Measurements from ENCODE around the gene GSDME.
"Not testable (repeated sequence)": the region's sequence is repeated elsewhere in the genome, so short reads cannot be mapped to it uniquely, and the experiment has no call there.

The GSDME gene

GRCh38 chr7:24750441-24751055 is 6.7 kb downstream of the GSDME start:
- no peak overlapping the region for H3K4me3 ChIP-seq (ENCODE audit: low read length)
- no peak for DNase-seq (ENCODE audit: low read depth, low spot score)

- H3K4me3 ChIP-seq (ENCODE audit: low read length) = no peak overlapping the region
- DNase-seq (ENCODE audit: low read depth, low spot score) = no peak
These were observed 8.7 kb downstream of the GSDME start for GRCh38 chr7:24748521-24748920.

DNA sequence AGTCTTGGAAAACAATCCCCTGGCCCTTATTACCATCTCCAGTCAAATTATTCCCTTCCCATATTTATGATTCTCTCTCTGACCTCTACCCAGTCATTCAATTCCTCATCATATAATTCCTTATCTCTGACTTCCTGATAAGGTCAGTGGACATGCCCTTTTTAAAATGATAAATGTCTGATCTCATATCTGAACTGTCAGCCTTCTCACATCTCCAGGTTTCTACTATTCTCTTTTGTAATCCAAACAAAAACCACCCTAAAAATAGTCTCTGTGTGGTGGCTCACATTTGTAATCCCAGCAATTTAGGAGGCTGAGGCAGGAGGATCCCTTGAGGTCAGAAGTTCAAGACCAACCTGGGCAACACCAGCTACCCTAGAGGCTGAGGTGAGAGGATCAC is 11.9 kb downstream of the GSDME start:
- no peak for DNase-seq (ENCODE audit: low read depth, low spot score)
- H3K4me3 ChIP-seq (ENCODE audit: low read length) = no peak overlapping the region

DNA sequence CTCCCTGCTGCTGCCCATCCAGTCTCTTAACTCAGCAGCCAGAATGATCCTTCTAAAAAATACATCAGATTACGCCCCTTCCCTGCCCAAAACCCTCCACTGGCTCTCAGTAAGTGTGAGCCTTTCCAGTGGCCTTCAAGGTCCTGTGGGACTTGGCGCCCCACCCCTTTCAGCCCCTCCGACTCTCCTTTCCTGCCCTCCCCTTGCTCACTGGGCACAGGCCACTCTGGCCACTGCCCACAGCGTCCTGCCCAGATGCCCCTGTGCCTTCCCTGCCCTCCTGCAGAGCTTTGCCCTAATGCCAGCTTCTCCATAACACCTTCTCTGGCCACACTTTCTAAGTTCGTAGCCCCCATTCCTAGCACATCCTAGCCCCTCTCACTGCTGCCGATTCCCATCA is 13.8 kb downstream of the GSDME start:
- H3K4me3 ChIP-seq (ENCODE audit: low read length) = no peak overlapping the region
- DNase-seq (ENCODE audit: low read depth, low spot score) = no peak

- no peak for DNase-seq (ENCODE audit: low read depth, low spot score)
- H3K4me3 ChIP-seq (ENCODE audit: low read length) = no peak overlapping the region
These were observed 14.6 kb downstream of the GSDME start for GRCh38 chr7:24742506-24743162.

- no peak for DNase-seq (ENCODE audit: low read depth, low spot score)
- no peak overlapping the region for H3K4me3 ChIP-seq (ENCODE audit: low read length)
These were observed 15.4 kb downstream of the GSDME start for GRCh38 chr7:24741679-24742505.

DNA sequence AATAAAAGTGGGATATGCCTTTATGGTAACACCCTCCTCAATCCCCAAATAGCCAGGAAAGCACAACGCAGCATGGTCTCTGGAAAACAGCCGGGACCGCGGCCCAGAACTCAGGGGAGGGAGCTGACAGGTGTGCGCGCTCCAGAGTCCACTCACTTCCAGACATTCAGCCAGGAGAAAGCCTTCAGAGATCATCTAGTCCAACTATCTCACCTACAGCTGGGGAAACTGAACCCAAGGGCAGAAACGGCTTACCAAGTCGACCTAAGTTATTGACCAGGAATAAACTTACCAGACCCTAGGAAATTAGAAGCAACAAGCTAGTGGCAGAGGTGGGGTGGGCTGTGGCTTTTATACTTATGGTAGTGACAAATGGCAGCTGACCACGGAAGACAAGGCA is 16.4 kb downstream of the GSDME start:
- no peak for DNase-seq (ENCODE audit: low read depth, low spot score)
- H3K4me3 ChIP-seq (ENCODE audit: low read length) = no peak overlapping the region

GRCh38 chr7:24739306-24739705 is 18.0 kb downstream of the GSDME start:
- H3K4me3 ChIP-seq (ENCODE audit: low read length) = no peak overlapping the region
- no peak for DNase-seq (ENCODE audit: low read depth, low spot score)

- DNase-seq (ENCODE audit: low read depth, low spot score) = no peak
- H3K4me3 ChIP-seq (ENCODE audit: low read length) = no peak overlapping the region
These were observed 18.7 kb downstream of the GSDME start for GRCh38 chr7:24738577-24738976.

GRCh38 chr7:24737281-24737680 is 20.0 kb downstream of the GSDME start:
- no peak overlapping the region for H3K4me3 ChIP-seq (ENCODE audit: low read length)
- no peak for DNase-seq (ENCODE audit: low read depth, low spot score)

- not testable (repeated sequence) for H3K4me3 ChIP-seq (ENCODE audit: low read length)
These were observed 21.7 kb downstream of the GSDME start for GRCh38 chr7:24735594-24735993.

GRCh38 chr7:24734306-24734705 is 23.0 kb downstream of the GSDME start:
- H3K4me3 ChIP-seq (ENCODE audit: low read length) = no peak overlapping the region
- DNase-seq (ENCODE audit: low read depth, low spot score) = no peak

More at GRCh38 chr7:24735594-24735993, 21.7 kb downstream of the GSDME start:
- not testable (repeated sequence) for DNase-seq (ENCODE audit: low read depth, low spot score)

DNA sequence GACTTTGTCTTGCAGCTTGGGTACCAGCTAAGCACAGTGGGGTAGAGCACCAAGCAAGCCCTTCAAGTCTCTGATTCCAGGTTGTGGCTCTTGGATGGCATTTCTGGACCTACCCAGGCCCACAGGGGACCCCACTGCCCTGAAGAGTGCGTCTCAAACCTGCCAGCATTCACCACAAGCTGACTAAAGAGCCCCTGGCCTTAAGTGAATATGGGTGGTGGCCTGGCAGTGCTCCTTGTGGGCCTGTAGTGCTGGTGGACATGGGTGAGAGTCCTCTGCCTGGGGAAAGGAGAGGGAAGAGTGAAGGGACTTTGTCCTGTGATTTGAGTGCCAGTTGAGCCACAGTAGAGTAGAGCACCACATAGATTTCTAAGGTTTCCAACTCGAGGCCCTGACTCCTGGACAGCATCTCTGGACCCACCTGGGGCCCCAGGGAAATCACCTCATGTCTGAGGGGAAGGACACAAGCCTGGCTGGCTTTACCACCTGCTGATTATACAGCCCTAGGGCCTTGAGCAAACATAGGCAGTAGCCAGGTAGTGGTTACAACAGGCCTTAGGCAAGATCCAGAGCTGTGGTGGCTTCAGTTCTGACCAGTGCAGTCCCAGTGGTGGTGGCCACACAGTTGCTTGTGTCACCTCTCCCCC is 23.7 kb downstream of the GSDME start:
- no peak overlapping the region for H3K4me3 ChIP-seq (ENCODE audit: low read length)
- no peak for DNase-seq (ENCODE audit: low read depth, low spot score)

DNA sequence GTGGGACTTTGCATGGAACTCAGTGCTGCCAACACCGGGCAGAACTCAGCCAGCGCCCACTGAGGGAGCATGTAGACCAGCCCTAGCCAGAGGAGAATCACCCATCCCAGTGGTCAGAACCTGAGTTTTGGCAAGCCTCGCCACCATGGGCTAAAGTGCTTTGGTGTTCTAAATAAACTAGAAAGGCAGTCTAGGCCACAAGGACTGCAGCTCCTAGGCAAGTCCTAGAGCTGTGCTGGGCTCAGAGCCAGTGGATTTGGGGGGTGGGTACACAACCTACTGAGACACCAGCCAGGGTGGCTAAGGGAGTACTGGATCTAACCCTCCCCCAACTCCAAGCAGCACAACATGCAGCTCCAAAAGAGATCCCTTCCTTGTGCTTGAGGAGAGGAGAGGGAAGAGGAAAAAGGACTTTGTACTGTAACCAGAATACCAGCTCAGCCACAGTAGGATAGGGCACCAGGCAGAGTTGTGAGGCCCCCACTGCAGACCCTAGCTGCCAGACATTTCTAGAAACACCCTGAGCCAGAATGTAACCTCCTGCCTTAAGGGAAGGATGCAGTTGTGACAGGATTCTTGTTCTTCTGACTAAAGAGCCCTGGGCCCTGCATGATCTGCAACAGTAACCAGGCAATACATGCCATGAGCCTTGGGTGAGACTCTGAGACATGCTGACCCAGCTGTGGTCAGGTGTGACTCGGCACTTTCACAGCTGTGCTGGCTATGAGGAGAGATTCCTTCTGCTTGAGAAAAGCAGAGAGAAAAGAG is 24.4 kb downstream of the GSDME start:
- no peak for DNase-seq (ENCODE audit: low read depth, low spot score)
- H3K4me3 ChIP-seq (ENCODE audit: low read length) = no peak overlapping the region

GRCh38 chr7:24731313-24731712 is 26.0 kb downstream of the GSDME start:
- no peak for DNase-seq (ENCODE audit: low read depth, low spot score)
- no peak overlapping the region for H3K4me3 ChIP-seq (ENCODE audit: low read length)

DNA sequence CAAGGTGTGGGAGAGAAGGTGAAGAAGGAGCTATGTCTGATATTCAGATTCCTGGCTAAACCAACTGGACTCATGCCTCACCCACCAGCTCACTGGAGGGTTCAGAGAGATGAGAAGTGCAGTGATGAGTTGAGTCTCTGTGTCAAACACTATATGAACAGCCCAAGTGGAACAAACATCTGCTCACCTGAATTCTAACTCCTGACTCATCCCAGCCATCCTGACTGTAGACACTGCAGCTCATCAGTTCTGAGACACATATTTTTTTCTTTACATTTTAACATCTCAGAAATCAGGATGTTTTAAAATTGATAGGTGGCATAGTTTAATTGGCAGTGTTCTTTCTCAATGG is 27.3 kb downstream of the GSDME start:
- H3K4me3 ChIP-seq (ENCODE audit: low read length) = no peak overlapping the region
- no peak for DNase-seq (ENCODE audit: low read depth, low spot score)

DNA sequence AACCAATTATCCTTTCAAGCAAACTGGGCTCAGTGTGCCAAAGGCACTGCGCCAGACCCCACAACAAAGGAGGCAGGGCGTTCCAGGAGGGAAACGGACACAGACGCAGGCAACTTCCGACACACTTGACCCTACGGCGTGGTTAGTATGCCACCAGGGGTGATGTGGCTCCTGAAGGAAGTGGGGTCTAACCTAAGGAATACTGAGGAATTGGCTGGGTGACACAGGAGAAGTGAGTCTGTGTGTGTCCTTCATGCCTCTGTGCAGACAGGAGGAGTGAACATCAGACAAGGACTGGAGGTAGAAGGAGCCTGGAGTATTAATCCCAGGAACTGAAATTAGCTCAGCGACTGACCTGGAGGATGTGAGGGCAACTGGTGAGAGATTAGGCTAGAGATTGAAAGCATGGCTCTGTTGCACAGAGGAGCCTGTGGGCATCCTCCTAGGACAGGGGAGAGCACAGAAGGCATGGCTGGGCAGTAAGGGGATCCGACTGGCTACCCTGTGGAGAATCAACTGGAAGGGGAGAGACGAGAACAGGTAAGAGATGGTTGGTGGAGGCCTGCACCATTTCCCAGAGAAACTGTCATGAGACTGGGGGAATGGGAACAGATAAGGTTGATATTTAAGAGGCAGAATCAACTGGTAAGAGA is 27.8 kb downstream of the GSDME start:
- no peak overlapping the region for H3K4me3 ChIP-seq (ENCODE audit: low read length)
- DNase-seq (ENCODE audit: low read depth, low spot score) = no peak

DNA sequence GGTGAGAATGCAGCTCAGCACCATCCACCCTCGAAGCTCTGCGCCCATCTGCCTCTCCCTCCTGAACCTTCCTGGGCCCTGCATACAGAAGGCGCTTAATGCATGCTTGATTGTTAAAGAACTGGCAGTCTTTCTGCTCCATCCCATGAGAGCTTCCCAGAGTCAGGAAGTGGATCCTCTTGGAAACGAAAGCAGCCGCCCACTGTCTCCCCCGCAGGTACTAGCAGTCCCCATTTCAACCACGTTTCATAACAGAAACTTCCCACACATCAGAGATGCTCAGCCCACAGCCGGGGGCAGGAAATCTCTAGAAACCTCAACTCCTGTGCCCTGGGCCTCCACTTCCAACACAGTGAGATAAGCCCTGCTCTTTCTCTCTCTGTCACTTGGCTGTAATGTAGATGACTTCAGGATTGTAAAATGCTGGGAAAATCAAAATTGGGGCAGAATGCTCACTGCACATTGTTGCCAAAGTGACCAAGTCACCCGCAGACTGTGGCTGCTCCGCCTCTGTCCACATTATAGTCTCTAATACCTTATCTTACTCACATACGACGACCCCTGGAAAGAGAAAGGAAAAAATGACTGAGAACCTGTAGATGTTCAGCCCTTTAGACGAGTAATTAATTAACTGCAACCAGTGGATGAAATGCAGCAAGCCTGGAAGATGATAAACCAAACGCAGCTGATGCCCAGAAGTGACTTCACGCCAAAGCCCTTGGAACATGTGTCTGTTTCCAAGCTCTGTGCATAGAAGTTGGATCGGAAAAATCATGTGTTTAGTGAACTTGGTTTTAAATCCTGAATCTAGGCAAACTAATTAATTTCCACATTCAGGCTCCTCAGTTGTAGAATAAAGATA is 28.5 kb downstream of the GSDME start:
- peak; percentile 83 for DNase-seq (ENCODE audit: low read depth, low spot score)
- H3K4me3 ChIP-seq (ENCODE audit: low read length) = no peak overlapping the region
